CD4-positive, alpha-beta T cell (primary cell): ENCODE results near the gene RAB6B. TPM values are rescaled to one million over a fixed set of nuclear protein-coding genes. Genes with fewer than 3 reads are reported as not detected.
A peak's percentile ranks its signal among the peaks of the same experiment; 100 is the strongest.

ENCODE experiments used
- ATAC-seq: fragments of 200-7000 bp; cut with Tn5 transposase; one replicate; pipeline ENCODE4 v1.10.0; 2022; ENCODE audit warnings: mild to moderate bottlenecking; ENCODE audit not compliant: poor library complexity
- CTCF ChIA-PET: fragments of 350-600 bp; sonication (Branson Sonifier 250); formaldehyde crosslinking; loops from one replicate; lab custom pipeline; 2021; ENCODE audit warnings: antibody characterized with exemption, inconsistent platforms; lab: Charles Lee
- POLR2A ChIA-PET: fragments of 350-600 bp; sonication (Branson Sonifier 250); formaldehyde crosslinking; loops from one replicate; lab custom pipeline; 2021; ENCODE audit warnings: antibody characterized with exemption, inconsistent platforms; lab: Charles Lee
- DNase-seq, 14 experiments: peaks; one replicate each; pipeline ENCODE4 v3.0.0-alpha.2; 2013 to 2020; ENCODE audit warnings: mixed read lengths in 2 of 14
- H3K27ac ChIP-seq, 2 donors: one replicate each; pipeline versions ENCODE4 v1.5.1 to v1.7.0; 2013; ENCODE audit warnings: low read length in 2 of 2, low read depth in 1 of 2, mild to moderate bottlenecking in 1 of 2
- H3K27me3 ChIP-seq, 2 experiments: 1 replicate in 1 of 2; 2 replicates in 1 of 2; pipeline versions ENCODE4 v1.6.1 to v1.7.0; 2013; ENCODE audit warnings: low read length in 2 of 2, control low read depth in 1 of 2, mild to moderate bottlenecking in 1 of 2, moderate library complexity in 1 of 2; ENCODE audit not compliant: insufficient read depth in 2 of 2, control insufficient read depth in 1 of 2
- H3K36me3 ChIP-seq: one replicate; pipeline ENCODE4 v1.6.1; 2013; ENCODE audit warnings: low read length, control low read depth; ENCODE audit not compliant: insufficient read depth
- H3K4me1 ChIP-seq: one replicate; pipeline ENCODE4 v1.6.1; 2013; ENCODE audit warnings: low read length, control low read depth; ENCODE audit not compliant: insufficient read depth
- H3K4me3 ChIP-seq: one replicate; pipeline ENCODE4 v1.5.1; 2013; ENCODE audit warnings: mild to moderate bottlenecking, low read length, moderate library complexity
- H3K9me3 ChIP-seq, 2 experiments: 1 replicate in 1 of 2; 2 replicates in 1 of 2; pipeline versions ENCODE4 v1.6.1 to v1.7.0; 2013; ENCODE audit warnings: low read length in 2 of 2, mild to moderate bottlenecking in 2 of 2, control low read depth in 1 of 2, moderate library complexity in 1 of 2; ENCODE audit not compliant: control insufficient read depth in 1 of 2, insufficient read depth in 1 of 2
- H3K27ac Mint-ChIP-seq: one replicate; pipeline ENCODE4 v1.8.0; 2020; ENCODE audit warnings: mixed read lengths
- H3K27me3 Mint-ChIP-seq: one replicate; pipeline ENCODE4 v1.8.0; 2021; ENCODE audit warnings: mixed read lengths
- H3K36me3 Mint-ChIP-seq: one replicate; pipeline ENCODE4 v1.8.0; 2021; ENCODE audit warnings: low read depth, mixed read lengths
- H3K4me1 Mint-ChIP-seq: one replicate; pipeline ENCODE4 v1.8.0; 2021; ENCODE audit warnings: low read depth, mixed read lengths
- H3K4me3 Mint-ChIP-seq: one replicate; pipeline ENCODE4 v1.8.0; 2020; ENCODE audit warnings: mild to moderate bottlenecking, mixed read lengths
- H3K9me3 Mint-ChIP-seq: one replicate; pipeline ENCODE4 v1.8.0; 2020; ENCODE audit warnings: mixed read lengths
- intact Hi-C, 2 experiments: fragments of 100-400 bp; cut with DNase I in 1 of 2; cut with micrococcal nuclease in 1 of 2; formaldehyde crosslinking; loops; one replicate each; pipeline versions ENCODE4 v1.15.1 to v1.9.0; 2023 to 2025; cut with DNase I, micrococcal nuclease
- total RNA-seq, 174 experiments: library from RNA in 2 of 174; stranded (reverse) in 2 of 174; gene quantifications; one replicate each; pipeline ENCODE4 v1.2.3 and lab custom pipeline; 2021 to 2026
- TF ChIP-seq, protein P1 (sequence below): fragments of 200-600 bp; IDR thresholded peaks from one replicate; pipeline ENCODE4 v1.8.0; 2022; ENCODE audit warnings: antibody characterized with exemption, mild to moderate bottlenecking

Gene RAB6B
- total RNA-seq, 2 experiments from 2014 or later: not detected

DNA sequence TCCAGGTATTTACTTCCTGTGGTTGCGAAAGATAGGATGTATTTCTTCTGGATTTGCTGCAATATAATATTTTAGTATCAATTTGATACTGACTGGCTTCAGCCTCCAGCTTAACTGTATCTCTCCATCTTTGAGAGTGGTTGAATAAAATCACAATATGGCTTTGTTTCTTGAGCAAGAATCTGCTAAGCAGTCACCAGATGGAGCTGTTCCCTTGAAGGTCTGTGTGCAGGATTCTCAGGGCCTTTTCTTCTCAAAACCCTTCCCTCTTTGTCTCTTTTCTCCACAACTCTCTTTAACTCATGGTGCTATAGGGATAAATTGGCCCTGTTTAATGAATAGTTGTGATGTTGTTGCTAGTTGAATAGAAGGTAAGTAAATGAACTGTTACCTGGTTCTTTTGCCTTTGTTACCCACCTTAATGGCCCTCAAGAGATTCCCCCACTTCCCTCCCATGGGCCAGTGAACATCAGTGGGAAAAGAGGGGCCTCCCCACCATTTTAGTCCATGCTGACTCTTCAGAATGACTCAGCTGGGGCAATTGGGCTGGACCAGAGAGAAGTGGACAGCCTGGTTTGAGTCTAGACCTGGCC is 34.8 kb upstream of the RAB6B start:
- ChIA-PET CTCF (interaction anchor here (0.8 kb wide), 1 partner anchor 10 kb away, joined by 3 read pairs; no protein-coding TSS in a partner anchor), POLR2A (no interaction called here)
- Mint-ChIP-seq H3K4me3 (peak overlapping the region; percentile 25), H3K36me3 (no peaks in the 10 kb centered on the region), H3K4me1 (peaks cover 7% of the 10 kb centered on the region), H3K9me3 (no peaks in the 10 kb centered on the region), H3K27ac (no peak overlapping the region), H3K27me3 (peaks cover 14% of the 10 kb centered on the region)
- ATAC-seq (no peak), DNase-seq (peak in 1 of 14 experiments; percentile 19)
- intact Hi-C loops: no loop called here
- no peaks in the 10 kb centered on the region for H3K9me3 ChIP-seq
- no peak overlapping the region for H3K27ac ChIP-seq
- H3K27me3 ChIP-seq: peaks cover 0 to 9% of the 10 kb centered on the region in 2 experiments
- no peak overlapping the region for H3K4me3 ChIP-seq
- TF ChIP-seq, protein P1, sequence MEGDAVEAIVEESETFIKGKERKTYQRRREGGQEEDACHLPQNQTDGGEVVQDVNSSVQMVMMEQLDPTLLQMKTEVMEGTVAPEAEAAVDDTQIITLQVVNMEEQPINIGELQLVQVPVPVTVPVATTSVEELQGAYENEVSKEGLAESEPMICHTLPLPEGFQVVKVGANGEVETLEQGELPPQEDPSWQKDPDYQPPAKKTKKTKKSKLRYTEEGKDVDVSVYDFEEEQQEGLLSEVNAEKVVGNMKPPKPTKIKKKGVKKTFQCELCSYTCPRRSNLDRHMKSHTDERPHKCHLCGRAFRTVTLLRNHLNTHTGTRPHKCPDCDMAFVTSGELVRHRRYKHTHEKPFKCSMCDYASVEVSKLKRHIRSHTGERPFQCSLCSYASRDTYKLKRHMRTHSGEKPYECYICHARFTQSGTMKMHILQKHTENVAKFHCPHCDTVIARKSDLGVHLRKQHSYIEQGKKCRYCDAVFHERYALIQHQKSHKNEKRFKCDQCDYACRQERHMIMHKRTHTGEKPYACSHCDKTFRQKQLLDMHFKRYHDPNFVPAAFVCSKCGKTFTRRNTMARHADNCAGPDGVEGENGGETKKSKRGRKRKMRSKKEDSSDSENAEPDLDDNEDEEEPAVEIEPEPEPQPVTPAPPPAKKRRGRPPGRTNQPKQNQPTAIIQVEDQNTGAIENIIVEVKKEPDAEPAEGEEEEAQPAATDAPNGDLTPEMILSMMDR: no peak
- no peaks in the 10 kb centered on the region for H3K36me3 ChIP-seq
- H3K4me1 ChIP-seq: peaks cover 14% of the 10 kb centered on the region

- H3K27ac ChIP-seq: no peak overlapping the region
- Mint-ChIP-seq H3K4me3 (peak overlapping the region; percentile 48), H3K27ac (no peak overlapping the region), H3K27me3 (peaks cover 18% of the 10 kb centered on the region), H3K4me1 (peaks cover 7% of the 10 kb centered on the region), H3K9me3 (no peaks in the 10 kb centered on the region), H3K36me3 (no peaks in the 10 kb centered on the region)
- POLR2A ChIA-PET: no interaction called here
- no peak for DNase-seq
- no peak for ATAC-seq
- no peaks in the 10 kb centered on the region for H3K9me3 ChIP-seq
- CTCF ChIA-PET: no interaction called here
- H3K4me1 ChIP-seq: peaks cover 14% of the 10 kb centered on the region
- no peaks in the 10 kb centered on the region for H3K36me3 ChIP-seq
- intact Hi-C loops: loop anchor here (5.0 kb wide), 1 partner anchor 267 kb away; the partner anchor contains the start of gene TOPBP1 (in 2 of the 2)
- no peak overlapping the region for H3K4me3 ChIP-seq
- TF ChIP-seq, protein P1: no peak
- H3K27me3 ChIP-seq: peaks cover 0 to 9% of the 10 kb centered on the region in 2 experiments
These were observed 33.4 kb upstream of the RAB6B start for GRCh38 chr3:133928903-133929607.

DNA sequence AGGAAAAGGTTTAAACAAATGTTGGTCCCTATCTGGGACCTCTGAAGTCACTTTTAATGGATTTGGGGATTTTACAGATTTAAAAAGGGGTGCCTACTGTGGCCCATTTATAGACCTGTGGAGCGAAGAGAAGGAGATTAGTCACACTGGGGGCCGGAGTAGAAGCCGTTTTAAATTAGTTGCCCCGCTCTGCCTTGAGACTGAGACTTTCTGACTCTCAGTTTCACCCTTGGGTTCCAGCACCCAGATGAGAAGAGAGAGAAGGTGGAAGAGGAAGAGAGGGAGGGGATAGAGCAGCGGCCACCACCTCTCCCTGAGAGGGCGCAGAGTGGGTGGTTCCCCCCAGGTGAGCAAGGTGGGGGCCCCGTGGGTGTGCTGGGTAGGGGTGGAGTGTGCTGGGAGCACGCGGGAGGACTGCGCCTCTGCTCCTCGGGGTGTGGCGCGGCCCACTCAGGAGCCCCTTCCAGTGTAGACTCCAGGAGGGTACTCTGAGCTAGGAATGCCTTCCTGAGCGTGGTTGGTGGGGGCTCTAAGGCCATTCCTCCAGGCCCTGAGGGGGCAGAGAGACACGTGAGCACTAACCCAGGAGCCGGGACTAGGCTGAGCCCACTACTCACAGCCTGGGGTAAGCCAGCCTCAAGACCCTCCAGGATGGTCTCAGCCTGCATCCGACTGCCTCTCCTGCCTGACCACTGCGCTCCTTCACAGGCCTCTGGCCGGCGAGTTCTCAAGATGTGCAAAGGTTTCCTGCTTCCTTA is 32.6 kb upstream of the RAB6B start:
- Histone ChIP-seq H3K9me3 (no peaks in the 10 kb centered on the region), H3K27me3 (peaks cover 0 to 9% of the 10 kb centered on the region in 2 experiments), H3K36me3 (no peaks in the 10 kb centered on the region), H3K4me1 (peaks cover 14% of the 10 kb centered on the region), H3K4me3 (peak overlapping the region; percentile 32), H3K27ac (no peak overlapping the region)
- no peak for ATAC-seq
- no peak for DNase-seq
- intact Hi-C loops: loop anchor here (5.0 kb wide), 1 partner anchor 266 kb away; the partner anchor contains the start of gene TOPBP1 (in 2 of the 2)
- Mint-ChIP-seq H3K36me3 (no peaks in the 10 kb centered on the region), H3K4me3 (peak overlapping the region; percentile 80), H3K9me3 (no peaks in the 10 kb centered on the region), H3K27ac (no peak overlapping the region), H3K4me1 (peaks cover 7% of the 10 kb centered on the region), H3K27me3 (peaks cover 18% of the 10 kb centered on the region)
- ChIA-PET POLR2A (no interaction called here), CTCF (interaction anchor here (0.7 to 0.9 kb wide), 3 partner anchors 108 to 1202 kb away, joined by 3 to 5 read pairs (median 4); no protein-coding TSS in a partner anchor)
- TF ChIP-seq, protein P1: no peak
